Measurements from ENCODE around the gene NAV2. TPM values are rescaled to one million over a fixed set of nuclear protein-coding genes. Genes with fewer than 3 reads are reported as not detected.

Gene NAV2
- polyA plus RNA-seq, 3 donors, result not detected

GRCh38 chr11:20159466-20160381 is 447.1 kb downstream of the NAV2 start:
- 8% methylated on average over 56 of the region's 65 CpGs for WGBS (ENCODE audit: insufficient coverage)
- Mint-ChIP-seq H3K27me3 (ENCODE audit: low read depth in 3 of 3) (peaks cover 91 to 99% (median 99%) of the 10 kb centered on the region in 3 donors), H3K4me1 (peaks cover 15% of the 10 kb centered on the region), H3K4me3 (peak overlapping the region in 1 of 2 donors; percentile 81), H3K27ac (no peak overlapping the region), H3K36me3 (peaks cover 0 to 5% of the 10 kb centered on the region in 2 donors), H3K9me3 (peaks cover 2 to 40% (median 24%) of the 10 kb centered on the region in 7 donors)
- peaks cover 2 to 73% of the 10 kb centered on the region in 2 donors for H3K9me3 ChIP-seq (replicated peaks in 1 of 2; ENCODE audit: control insufficient read depth in 1 of 2, insufficient read depth in 1 of 2, low read length in 2 of 2)
- no peak overlapping the region for H3K9ac ChIP-seq (ENCODE audit: insufficient read depth, low read length, poor library complexity, severe bottlenecking)
- no peaks in the 10 kb centered on the region for H4K20me1 ChIP-seq (ENCODE audit: insufficient read depth, low read length)
- H3K79me2 ChIP-seq (ENCODE audit: insufficient read depth, low read length), result no peaks in the 10 kb centered on the region
- intact Hi-C loops (cut with micrococcal nuclease), result no loop called here
- peaks cover 86 to 100% of the 10 kb centered on the region in 2 donors for H3K27me3 ChIP-seq (ENCODE audit: control insufficient read depth in 2 of 2, insufficient read depth in 2 of 2, low read length in 2 of 2)
- no peak overlapping the region for H3K4me2 ChIP-seq (replicated peaks; ENCODE audit: extremely low read depth, low read length, poor library complexity, severe bottlenecking)
- H2AFZ ChIP-seq (ENCODE audit: insufficient read depth, low read depth, low read length, poor library complexity, severe bottlenecking), result no peak overlapping the region
- DNase-seq, result no peak
- no peak overlapping the region for H3K4me3 ChIP-seq (replicated peaks in 1 of 3; ENCODE audit: low read depth in 2 of 3, low read length in 3 of 3)
- no peaks in the 10 kb centered on the region for H3K36me3 ChIP-seq (replicated peaks in 1 of 2; ENCODE audit: control insufficient read depth in 1 of 2, insufficient read depth in 2 of 2, low read length in 2 of 2)
- H3K4me1 ChIP-seq (ENCODE audit: control insufficient read depth in 1 of 2, insufficient read depth in 2 of 2, low read length in 2 of 2), result peaks cover 4 to 6% of the 10 kb centered on the region in 2 donors
- no peak overlapping the region for H3K27ac ChIP-seq (ENCODE audit: low read depth in 1 of 2, low read length in 2 of 2)
- no peak for TF ChIP-seq CTCF (IDR thresholded peaks at IDR 0.05)

DNA sequence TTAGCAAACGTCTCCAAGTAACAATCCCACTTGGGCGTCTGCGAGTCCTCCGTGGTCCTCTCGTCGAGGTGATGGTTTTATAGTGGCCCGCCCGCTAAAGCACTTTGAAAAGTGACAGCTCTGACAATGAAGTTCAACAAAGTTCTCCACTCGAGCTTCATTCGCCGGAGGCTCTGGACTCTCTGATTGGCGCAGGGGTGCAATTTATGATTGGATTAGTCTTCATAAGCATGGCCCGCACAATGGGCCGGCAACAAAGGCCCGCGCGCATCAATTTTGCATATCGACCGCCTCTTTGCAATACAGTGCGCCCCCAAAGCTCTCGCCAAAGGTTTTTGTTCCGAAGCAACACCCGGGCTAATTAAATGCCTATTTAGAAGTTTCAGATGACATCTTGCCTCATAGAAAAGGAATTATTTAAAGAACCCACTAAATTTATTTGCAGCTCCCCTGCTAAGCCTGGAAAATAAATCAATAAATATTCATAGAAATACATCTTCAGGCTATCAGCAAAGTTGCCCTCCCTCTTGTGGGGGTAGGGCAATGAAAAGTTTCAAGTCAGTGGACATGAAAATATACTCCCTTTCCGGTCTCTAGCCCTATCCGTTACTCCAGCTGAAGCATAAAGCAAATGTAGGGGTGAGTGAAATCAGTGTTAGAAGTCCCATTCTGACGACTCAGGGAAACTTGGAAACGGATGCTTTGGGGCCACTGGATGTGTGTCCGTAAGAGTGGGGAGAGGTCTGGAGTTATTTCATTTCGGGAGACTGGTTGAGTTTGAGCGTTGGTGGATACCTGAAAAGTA is 448.0 kb downstream of the NAV2 start, which contains the start of gene DBX1:
Gene DBX1 (minus strand): TSS at position 51 of the 805 bp plus-strand sequence. CDS start 151 bp downstream, outside the sequence.
- H3K79me2 ChIP-seq (ENCODE audit: insufficient read depth, low read length), result no peaks in the 10 kb centered on the region
- no peak within 1 kb of the TSS for H3K27ac ChIP-seq (ENCODE audit: low read depth in 1 of 2, low read length in 2 of 2)
- peak within 1 kb of the TSS in 1 of 2 donors; percentile 81 for H3K4me3 Mint-ChIP-seq
- peaks cover 2 to 79% of the 10 kb centered on the region in 2 donors for H3K9me3 ChIP-seq (replicated peaks in 1 of 2; ENCODE audit: control insufficient read depth in 1 of 2, insufficient read depth in 1 of 2, low read length in 2 of 2)
- H3K9ac ChIP-seq (ENCODE audit: insufficient read depth, low read length, poor library complexity, severe bottlenecking), result no peak within 1 kb of the TSS
- H3K27me3 ChIP-seq (ENCODE audit: control insufficient read depth in 2 of 2, insufficient read depth in 2 of 2, low read length in 2 of 2), result peaks cover 87 to 100% of the 10 kb centered on the region in 2 donors
- H3K4me2 ChIP-seq (replicated peaks; ENCODE audit: extremely low read depth, low read length, poor library complexity, severe bottlenecking), result no peak within 1 kb of the TSS
- H3K4me1 Mint-ChIP-seq, result peaks cover 15% of the 10 kb centered on the region
- H3K27ac Mint-ChIP-seq, result peak within 1 kb of the TSS in 1 of 7 donors; percentile 43
- peaks cover 93 to 100% (median 100%) of the 10 kb centered on the region in 3 donors for H3K27me3 Mint-ChIP-seq (ENCODE audit: low read depth in 3 of 3)
- WGBS (ENCODE audit: insufficient coverage), result 8% methylated on average over 17 of the region's 30 CpGs
- peaks cover 0 to 5% of the 10 kb centered on the region in 2 donors for H3K36me3 Mint-ChIP-seq
- H4K20me1 ChIP-seq (ENCODE audit: insufficient read depth, low read length), result no peaks in the 10 kb centered on the region
- DNase-seq, result no peak
- H3K4me1 ChIP-seq (ENCODE audit: control insufficient read depth in 1 of 2, insufficient read depth in 2 of 2, low read length in 2 of 2), result peaks cover 4 to 6% of the 10 kb centered on the region in 2 donors
- no peak within 1 kb of the TSS for H2AFZ ChIP-seq (ENCODE audit: insufficient read depth, low read depth, low read length, poor library complexity, severe bottlenecking)
- H3K9me3 Mint-ChIP-seq, result peaks cover 2 to 41% (median 28%) of the 10 kb centered on the region in 7 donors
- no peak for TF ChIP-seq CTCF (IDR thresholded peaks at IDR 0.05)
- no peaks in the 10 kb centered on the region for H3K36me3 ChIP-seq (replicated peaks in 1 of 2; ENCODE audit: control insufficient read depth in 1 of 2, insufficient read depth in 2 of 2, low read length in 2 of 2)
- no peak within 1 kb of the TSS for H3K4me3 ChIP-seq (replicated peaks in 1 of 3; ENCODE audit: low read depth in 2 of 3, low read length in 3 of 3)
- intact Hi-C loops (cut with micrococcal nuclease), result no loop called here

Measured in CD14-positive monocyte (primary cell).